Ascending aorta (tissue), 2 donors: Measurements from ENCODE around the gene MBP. TPM values are rescaled to one million over a fixed set of nuclear protein-coding genes. Genes with fewer than 3 reads are reported as not detected.

ENCODE experiments used
- DNase-seq, 2 donors: peaks; one replicate each; pipeline ENCODE4 v3.0.0-alpha.2; 2019; ENCODE audit warnings: low spot score in 2 of 2
- H3K27ac ChIP-seq, 2 donors: fragments of 200-600 bp; sonication (generic); one replicate each; pipeline ENCODE4 v1.5.1; 2016 to 2017; ENCODE audit warnings: mild to moderate bottlenecking in 1 of 2
- H3K27me3 ChIP-seq: fragments of 200-600 bp; sonication (generic); one replicate; pipeline ENCODE4 v1.5.1; 2017
- H3K36me3 ChIP-seq, 2 donors: fragments of 200-600 bp; sonication (generic); one replicate each; pipeline ENCODE4 v1.5.1; 2016
- H3K4me1 ChIP-seq, 2 donors: fragments of 200-600 bp; sonication (generic); one replicate each; pipeline ENCODE4 v1.5.1; 2016 to 2017; ENCODE audit warnings: mild to moderate bottlenecking in 1 of 2
- H3K4me3 ChIP-seq, 2 donors: fragments of 200-600 bp; sonication (generic); one replicate each; pipeline ENCODE4 v1.5.1; 2016 to 2017; ENCODE audit warnings: mild to moderate bottlenecking in 1 of 2
- H3K9me3 ChIP-seq, 2 donors: fragments of 200-600 bp; sonication (generic); one replicate each; pipeline ENCODE4 v1.5.1; 2016
- CTCF ChIP-seq, 3 experiments: fragments of 200-600 bp in 2 of 3; fragments of 450-650 bp in 1 of 3; sonication (generic) in 2 of 3; IDR thresholded peaks; one replicate each; pipeline ENCODE4 v1.5.1; 2016 to 2019; ENCODE audit warnings: antibody characterized with exemption in 3 of 3, mild to moderate bottlenecking in 1 of 3, moderate library complexity in 1 of 3
- intact Hi-C: fragments of 100-400 bp; cut with DNase I; formaldehyde crosslinking; loops from one replicate; pipeline ENCODE4 v1.15.1; 2023
- total RNA-seq: library from RNA; depleted of rRNA; stranded (reverse); fragments of >200 nt; gene quantifications from one replicate; pipeline ENCODE4 v1.1.0, GENCODE V29; 2016

The MBP gene
- total RNA-seq, 1 donor from 2014 or later: 8.1 TPM

GRCh38 chr18:77170890-77171410 is 38.4 kb upstream of the MBP start:
- Histone ChIP-seq H3K27ac (no peak overlapping the region), H3K9me3 (no peaks in the 10 kb centered on the region), H3K27me3 (no peaks in the 10 kb centered on the region), H3K4me1 (no peaks in the 10 kb centered on the region), H3K4me3 (no peak overlapping the region), H3K36me3 (no peaks in the 10 kb centered on the region)
- no peak for DNase-seq
- intact Hi-C loops: no loop called here
- TF ChIP-seq CTCF (IDR thresholded peaks at IDR 0.05): no peak

DNA sequence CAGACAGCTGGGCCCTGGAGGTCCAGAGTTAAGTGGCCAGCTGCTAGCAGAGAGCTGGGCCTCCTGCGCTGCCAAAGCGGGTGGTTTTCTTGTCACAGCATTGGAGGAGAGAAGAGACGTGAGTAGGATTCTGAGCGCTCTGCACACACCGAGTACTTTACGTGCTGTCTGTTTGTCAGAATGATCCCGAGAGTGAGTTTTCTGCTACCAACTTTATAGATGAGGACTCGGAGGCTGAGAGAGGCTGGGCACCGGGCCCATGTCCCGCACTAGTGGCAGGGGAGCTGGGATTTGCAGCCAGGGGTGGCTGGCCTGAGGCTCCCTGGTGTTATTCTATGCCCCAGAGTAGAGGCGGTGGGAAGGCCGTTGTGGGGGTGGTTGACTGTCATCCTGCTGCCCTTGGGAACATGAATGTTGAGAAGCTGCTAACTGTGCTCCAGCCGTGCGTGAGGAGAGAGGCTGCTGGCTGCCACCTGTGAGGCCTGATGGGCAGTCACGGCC is 36.3 kb upstream of the MBP start:
- no peak for TF ChIP-seq CTCF (IDR thresholded peaks at IDR 0.05)
- intact Hi-C loops: no loop called here

GRCh38 chr18:77167251-77167650 is 34.7 kb upstream of the MBP start:
- intact Hi-C loops: no loop called here
- Histone ChIP-seq H3K9me3 (no peaks in the 10 kb centered on the region), H3K27me3 (no peaks in the 10 kb centered on the region)

More for the DNA sequence above, 36.3 kb upstream of the MBP start:
- Histone ChIP-seq H3K27ac (no peak overlapping the region), H3K4me3 (no peak overlapping the region), H3K27me3 (no peaks in the 10 kb centered on the region), H3K36me3 (no peaks in the 10 kb centered on the region), H3K4me1 (no peaks in the 10 kb centered on the region), H3K9me3 (no peaks in the 10 kb centered on the region)
- no peak for DNase-seq

DNA sequence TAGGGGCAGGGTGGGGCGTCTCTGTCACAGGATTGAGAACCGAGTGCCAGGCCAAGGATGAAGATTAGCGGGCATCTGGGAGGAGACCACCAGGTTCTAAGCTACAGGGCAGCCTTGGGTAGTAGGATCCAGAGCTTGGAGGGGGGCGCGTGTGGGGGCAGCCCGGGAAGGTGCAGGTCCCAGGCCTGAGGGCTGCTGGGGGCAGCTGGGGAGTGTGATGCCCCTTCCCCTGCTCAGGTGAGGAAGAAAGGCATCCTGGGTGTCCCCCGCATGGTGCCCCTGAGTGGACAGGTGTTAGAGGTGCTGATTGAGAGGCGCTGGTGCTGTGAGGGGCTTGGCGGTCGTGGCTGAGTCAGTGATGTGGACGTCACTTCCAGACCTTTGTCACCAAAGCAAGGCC is 33.9 kb upstream of the MBP start:
- H3K27ac ChIP-seq: no peak overlapping the region
- H3K9me3 ChIP-seq: no peaks in the 10 kb centered on the region
- intact Hi-C loops: no loop called here
- H3K4me1 ChIP-seq: no peaks in the 10 kb centered on the region
- H3K27me3 ChIP-seq: no peaks in the 10 kb centered on the region
- H3K36me3 ChIP-seq: no peaks in the 10 kb centered on the region
- TF ChIP-seq CTCF (IDR thresholded peaks at IDR 0.05): no peak
- DNase-seq: no peak
- H3K4me3 ChIP-seq: no peak overlapping the region

More at GRCh38 chr18:77167251-77167650, 34.7 kb upstream of the MBP start:
- no peak for TF ChIP-seq CTCF (IDR thresholded peaks at IDR 0.05)
- Histone ChIP-seq H3K4me1 (no peaks in the 10 kb centered on the region), H3K4me3 (no peak overlapping the region), H3K36me3 (no peaks in the 10 kb centered on the region), H3K27ac (no peak overlapping the region)
- no peak for DNase-seq

DNA sequence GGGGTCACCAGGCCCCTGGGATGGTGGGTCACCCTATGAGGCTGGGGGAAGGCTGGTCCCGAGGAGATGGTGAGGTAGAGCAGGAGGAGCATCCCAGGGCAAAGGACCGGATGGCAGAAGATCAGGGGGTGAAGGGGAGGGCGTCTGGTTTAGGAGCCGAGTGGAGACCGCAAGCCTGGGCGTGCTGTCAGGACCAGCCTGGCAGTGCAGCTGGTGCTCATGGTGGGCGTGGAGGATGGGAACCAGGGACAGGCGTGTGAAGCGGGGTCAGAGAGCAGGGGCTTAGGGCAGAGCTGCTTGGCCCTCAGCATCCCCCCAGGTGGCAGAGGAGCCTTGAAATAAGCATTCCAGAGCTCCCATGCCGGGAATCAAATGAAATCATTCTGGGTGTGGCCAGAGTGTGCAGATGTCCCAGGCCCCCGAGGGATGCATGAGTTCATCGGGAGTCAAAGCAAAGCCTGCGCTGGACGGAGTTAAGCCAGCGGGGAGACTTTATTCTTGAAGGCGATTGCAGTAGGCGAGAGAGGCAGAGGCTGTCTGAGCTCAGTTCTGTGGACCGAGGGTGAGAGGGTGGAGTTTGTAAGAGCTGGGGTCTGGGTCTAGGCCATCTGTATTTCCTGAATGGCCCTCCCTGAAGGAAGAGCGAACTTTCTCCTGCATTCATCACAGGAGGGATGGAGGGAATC is 33.1 kb upstream of the MBP start:
- intact Hi-C loops: no loop called here
- H3K4me1 ChIP-seq: no peaks in the 10 kb centered on the region
- H3K27me3 ChIP-seq: no peaks in the 10 kb centered on the region
- no peak for TF ChIP-seq CTCF (IDR thresholded peaks at IDR 0.05)
- no peak overlapping the region for H3K4me3 ChIP-seq
- no peaks in the 10 kb centered on the region for H3K9me3 ChIP-seq
- no peak overlapping the region for H3K27ac ChIP-seq
- H3K36me3 ChIP-seq: no peaks in the 10 kb centered on the region
- peak in 1 of 2 donors; percentile 77 for DNase-seq
